HG03159 (cell line): ENCODE measurements around the gene MIPOL1.
"Not testable (repeated sequence)": the region's sequence is repeated elsewhere in the genome, so short reads cannot be mapped to it uniquely, and the experiment has no call there.

Experiments used
- ATAC-seq: cut with Tn5 transposase; IDR thresholded peaks from one replicate; pipeline ENCODE4 v1.9.1; 2021; ENCODE audit warnings: mild to moderate bottlenecking, moderate library complexity; ENCODE audit not compliant: unreplicated experiment

MIPOL1 gene

DNA sequence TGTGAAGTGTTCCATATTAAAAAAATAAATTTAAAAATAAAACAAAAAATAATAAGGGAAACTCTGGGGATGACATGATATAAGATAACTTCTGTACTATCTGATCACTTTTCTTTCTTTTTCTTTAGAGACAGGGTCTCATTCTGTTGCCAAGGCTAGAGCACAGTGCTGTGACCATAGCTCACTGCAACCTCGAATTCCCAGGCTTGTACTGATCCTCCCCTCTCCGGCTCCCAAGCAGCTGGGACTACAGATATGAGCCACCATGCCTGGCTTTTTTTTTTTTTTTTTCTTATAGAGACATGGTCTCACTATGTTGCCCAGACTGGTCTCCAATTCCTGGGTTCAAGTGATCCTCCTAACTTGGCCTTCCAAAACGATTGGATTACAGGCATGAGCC, 10.4 kb upstream of the MIPOL1 start:
- no peak for ATAC-seq

- ATAC-seq, result not testable (repeated sequence)
Observed at GRCh38 chr14:37187840-37188577, 9.7 kb upstream of the MIPOL1 start.

GRCh38 chr14:37189733-37190132, 8.0 kb upstream of the MIPOL1 start:
- ATAC-seq, result not testable (repeated sequence)

DNA sequence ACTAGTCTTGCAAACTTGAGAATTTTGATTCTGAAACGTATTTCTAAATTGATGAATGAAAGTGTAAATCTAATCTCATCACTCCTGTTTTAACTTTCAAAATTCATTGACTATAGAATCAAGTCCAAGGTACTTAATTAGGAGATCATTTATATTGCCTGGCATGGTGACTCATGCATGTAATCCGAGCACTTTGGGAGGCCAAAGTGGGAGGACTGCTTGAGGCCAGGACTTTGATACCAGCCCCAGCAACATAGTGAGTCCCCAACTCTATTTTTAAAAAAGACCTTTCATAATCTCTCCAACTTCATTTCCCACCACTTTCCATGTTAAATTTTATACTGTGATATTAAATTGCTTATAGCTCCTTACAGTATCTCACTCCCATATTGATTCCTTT, 3.0 kb upstream of the MIPOL1 start:
- ATAC-seq, result no peak

GRCh38 chr14:37195327-37195726, 2.4 kb upstream of the MIPOL1 start:
- ATAC-seq, result no peak

DNA sequence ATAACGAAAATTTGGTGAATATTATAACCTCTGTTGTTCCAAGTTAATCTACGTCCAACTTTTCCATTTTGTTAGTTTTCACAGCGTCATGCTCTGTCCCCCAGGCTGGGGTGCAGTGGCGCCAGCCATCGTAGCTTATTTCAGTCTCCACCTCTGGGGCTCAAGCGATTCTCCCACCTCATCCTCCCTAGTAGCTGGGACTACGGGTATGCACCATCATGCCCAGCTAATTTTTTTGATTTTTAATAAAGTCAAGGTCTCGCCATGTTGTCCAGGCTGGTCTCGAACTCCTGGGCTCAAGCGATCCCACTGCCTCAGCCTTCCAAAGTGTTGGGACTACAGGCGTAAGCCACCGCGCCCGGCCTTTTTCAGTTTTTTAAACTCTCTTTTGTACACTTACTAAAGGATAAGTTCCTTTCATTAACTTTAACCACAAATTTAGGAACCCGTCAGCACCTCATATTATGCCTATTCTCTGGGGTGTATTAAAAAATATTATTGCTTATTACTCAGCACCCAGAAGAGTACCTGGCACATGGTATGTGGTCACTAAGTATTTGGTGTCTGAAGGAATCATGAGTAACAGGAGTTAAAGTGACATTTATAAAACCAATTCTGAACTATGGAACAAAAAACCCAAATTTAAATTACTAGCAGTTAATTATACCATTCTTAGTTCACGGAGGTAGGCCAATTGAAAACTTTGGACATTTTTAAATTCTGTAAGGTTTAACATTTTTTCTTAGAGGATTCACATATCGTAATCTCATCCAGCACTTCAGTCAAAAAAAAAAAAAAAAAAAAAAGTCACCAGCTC, 925 bp upstream of the MIPOL1 start:
- ATAC-seq, result no peak

GRCh38 chr14:37198273-37198598, 499 bp downstream of the MIPOL1 start:
- ATAC-seq, result no peak

DNA sequence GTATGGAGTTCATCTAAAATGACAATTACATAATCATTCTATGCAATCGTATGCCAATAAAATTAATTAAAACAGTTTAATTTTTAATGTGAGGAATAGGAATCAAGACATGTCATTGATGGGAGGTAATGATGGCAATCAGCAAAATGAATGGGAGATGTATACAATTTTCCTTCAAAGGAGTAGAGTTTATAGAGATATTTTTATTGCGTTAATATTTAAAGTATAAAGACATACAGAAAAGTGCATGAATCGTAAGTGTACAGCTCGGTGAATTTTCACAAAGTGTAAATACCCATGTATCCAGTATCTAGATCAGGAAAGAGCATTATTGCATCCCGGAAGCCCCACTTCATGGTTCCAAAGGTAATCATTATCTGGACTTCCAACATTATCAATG, 1.2 kb downstream of the MIPOL1 start:
- no peak for ATAC-seq

DNA sequence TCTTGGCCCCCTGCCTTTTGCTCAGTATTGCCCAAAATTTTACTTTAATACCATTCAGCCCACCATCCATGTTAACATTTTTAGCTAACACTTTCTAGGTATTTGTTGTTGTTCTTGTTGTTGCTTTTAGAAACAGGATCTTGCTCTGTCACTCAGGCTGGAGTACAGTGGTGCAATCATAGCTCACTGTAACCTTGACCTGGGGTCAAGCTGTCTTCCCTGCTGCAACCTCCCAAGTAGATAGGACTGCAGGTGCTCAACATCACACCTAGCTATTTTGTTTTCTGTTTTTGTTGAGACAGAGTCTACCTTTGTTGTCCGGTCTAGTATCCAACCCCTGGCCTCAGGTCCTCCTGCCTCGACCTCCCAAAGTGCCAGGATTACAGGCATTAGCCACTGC, 4.0 kb downstream of the MIPOL1 start:
- no peak for ATAC-seq

DNA sequence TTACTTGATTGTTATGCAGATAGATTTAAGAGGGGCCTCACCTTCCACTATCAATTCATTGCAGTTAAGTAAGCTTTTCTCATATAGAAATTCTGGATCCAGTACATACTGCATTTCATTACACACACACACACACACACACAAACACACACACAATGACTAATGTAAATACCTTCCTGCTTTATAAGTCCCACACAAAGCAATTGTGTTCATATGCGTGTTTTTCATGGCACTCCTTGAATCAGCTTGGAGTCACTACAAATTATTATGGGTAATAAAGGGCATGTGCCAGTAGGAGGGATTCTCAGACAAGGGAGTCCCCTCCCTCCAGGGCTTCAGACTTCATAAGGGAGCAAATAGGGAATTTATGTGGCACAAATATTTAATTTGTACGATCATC, 4.5 kb downstream of the MIPOL1 start:
- no peak for ATAC-seq

DNA sequence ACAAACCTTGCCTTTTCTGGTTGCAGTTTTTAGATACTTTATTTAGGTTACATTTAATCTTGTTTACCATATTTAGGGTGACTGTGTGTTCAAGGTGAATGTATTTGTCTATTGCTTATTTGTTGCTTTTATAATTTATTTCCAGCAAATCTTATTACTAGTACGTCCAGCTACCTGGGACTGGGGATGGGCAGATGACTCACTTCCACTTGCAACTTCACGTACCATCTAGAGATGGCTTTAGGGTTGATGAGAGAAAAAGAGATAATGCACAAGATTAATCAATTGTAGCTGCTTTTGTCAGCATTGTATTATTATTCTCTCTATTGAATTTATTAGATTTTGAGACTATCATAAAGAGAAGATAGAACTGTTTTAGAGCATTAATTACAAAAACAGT, 5.1 kb downstream of the MIPOL1 start:
- no peak for ATAC-seq

DNA sequence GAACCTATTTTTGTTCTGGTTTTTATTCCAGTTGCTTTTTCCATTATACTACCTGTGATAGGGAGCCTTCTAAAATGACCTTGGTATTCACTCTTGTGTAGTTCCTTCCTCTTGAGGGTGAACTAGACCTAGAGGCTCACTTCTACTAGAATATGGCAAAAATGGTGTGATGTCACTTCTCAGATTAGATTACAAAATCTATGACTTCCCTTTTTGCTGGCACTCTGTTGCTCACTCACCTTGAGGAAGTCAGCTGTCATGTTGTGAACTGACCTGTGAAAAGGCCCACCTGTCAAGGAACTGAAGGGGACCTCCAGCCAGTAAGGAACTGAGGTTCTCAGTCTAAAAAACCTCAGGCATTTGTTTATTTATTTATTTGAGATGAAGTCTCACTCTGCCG, 5.7 kb downstream of the MIPOL1 start:
- ATAC-seq, result no peak

DNA sequence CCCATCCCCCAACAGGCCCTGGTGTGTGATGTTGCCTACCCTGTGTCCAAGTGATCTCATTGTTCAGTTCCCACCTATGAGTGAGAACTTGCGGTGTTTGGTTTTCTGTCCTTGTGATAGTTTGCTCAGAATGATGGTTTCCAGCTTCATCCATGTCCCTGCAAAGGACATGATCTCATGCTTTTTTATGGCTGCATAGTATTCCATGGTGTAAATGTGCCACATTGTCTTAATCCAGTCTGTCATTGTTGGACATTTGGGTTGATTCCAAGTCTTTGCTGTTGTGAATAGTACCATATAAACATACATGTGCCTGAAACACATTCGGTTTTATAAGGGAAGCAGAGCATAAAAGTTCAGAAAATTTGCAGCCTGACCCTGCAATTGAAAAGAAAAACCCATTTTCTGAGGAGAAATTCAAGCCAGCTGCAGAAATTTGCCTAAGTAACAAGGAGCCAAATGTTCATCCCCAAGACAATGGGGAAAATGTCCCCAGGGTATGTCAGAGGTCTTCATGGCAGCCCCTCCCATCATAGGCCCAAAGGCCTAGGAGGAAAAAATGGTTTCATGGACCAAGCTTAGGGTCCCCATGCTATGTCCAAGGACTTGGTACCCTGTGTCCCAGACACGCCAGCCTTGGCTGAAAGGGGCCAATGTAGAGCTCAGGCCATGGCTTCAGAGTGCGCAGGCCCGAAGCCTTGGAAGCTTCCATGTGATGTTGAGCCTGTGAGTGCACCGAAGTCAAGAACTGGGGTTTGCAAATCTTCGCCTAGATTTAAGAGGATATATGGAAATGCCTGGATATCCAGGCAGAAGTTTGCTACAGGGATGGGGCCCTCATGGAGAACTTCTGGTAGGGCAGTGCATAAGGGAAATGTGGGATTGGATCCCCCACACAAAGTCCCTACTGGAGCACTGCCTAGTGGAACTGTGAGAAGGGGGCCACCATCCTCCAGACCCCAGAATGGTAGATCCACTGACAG, 8.2 kb downstream of the MIPOL1 start:
- ATAC-seq, result not testable (repeated sequence)

- ATAC-seq, result not testable (repeated sequence)
Observed at GRCh38 chr14:37209617-37210016, 11.9 kb downstream of the MIPOL1 start.

- no peak for ATAC-seq
Observed at GRCh38 chr14:37210448-37210847, 12.7 kb downstream of the MIPOL1 start.

DNA sequence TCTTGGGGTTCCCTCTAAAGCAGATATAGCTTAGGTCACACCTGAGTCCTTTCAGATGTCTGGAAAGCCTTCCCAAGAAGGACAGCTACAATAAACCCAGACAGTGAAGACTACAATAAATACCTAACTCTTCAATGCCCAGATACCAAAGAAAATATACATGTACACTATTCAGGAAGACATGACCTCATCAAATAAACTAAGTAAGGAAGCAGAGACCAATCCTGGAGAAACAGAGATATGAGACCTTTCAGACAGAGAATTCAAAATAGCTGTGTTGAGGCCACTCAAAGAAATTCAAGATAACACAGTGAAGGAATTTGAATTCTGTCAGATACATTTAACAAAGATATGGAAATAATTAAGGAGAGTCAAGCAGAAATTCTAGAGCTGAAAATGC, 15.3 kb downstream of the MIPOL1 start:
- ATAC-seq, result no peak

- no peak for ATAC-seq
Observed at GRCh38 chr14:37215345-37215744, 17.6 kb downstream of the MIPOL1 start.

DNA sequence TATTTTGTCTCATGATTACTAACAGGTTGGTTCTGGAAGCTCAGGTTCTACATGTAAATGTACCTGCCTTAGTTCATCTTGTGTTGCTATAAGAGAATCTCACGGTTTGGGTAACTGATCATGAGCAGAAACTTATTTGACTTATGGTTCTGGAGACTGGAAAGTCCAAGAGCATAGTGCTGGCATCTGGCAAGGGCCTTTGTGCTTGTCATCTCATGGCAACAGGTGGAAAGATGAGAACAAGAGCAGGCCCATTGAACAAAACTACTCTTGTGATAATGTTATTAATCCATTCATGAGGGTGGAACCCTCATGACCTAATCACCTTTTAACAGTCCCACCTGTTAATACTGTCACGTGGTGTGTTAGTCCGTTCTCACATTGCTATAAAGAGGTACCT, 23.3 kb downstream of the MIPOL1 start:
- ATAC-seq, result no peak

GRCh38 chr14:37223947-37224474, 26.3 kb downstream of the MIPOL1 start:
- no peak for ATAC-seq

DNA sequence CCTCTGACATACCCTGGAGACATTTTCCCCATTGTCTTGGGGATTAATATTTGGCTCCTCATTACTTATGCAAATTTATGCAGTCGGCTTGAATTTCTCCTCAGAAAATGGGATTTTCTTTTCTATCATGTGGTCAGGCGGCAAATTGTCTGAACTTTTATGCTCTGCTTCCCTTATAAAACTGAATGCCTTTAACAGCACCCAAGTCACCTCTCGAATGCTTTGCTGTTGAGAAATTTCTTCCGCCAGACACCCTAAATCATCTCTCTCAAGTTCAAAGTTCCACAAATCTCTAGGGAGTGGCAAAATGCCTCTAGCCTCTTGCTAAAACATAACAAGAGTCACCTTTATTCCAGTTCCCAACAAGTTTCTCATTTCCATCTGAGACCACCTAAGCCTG, 27.9 kb downstream of the MIPOL1 start:
- ATAC-seq, result not testable (repeated sequence)
